Ascending aorta (tissue), 2 donors: Measurements from ENCODE around the gene CRABP2. TPM values are rescaled to one million over a fixed set of nuclear protein-coding genes. Genes with fewer than 3 reads are reported as not detected.

Experiments used
- DNase-seq, 2 donors: peaks; one replicate each; pipeline ENCODE4 v3.0.0-alpha.2; 2019; ENCODE audit warnings: low spot score in 2 of 2
- H3K27ac ChIP-seq, 2 donors: fragments of 200-600 bp; sonication (generic); one replicate each; pipeline ENCODE4 v1.5.1; 2016 to 2017; ENCODE audit warnings: mild to moderate bottlenecking in 1 of 2
- H3K27me3 ChIP-seq: fragments of 200-600 bp; sonication (generic); one replicate; pipeline ENCODE4 v1.5.1; 2017
- H3K36me3 ChIP-seq, 2 donors: fragments of 200-600 bp; sonication (generic); one replicate each; pipeline ENCODE4 v1.5.1; 2016
- H3K4me1 ChIP-seq, 2 donors: fragments of 200-600 bp; sonication (generic); one replicate each; pipeline ENCODE4 v1.5.1; 2016 to 2017; ENCODE audit warnings: mild to moderate bottlenecking in 1 of 2
- H3K4me3 ChIP-seq, 2 donors: fragments of 200-600 bp; sonication (generic); one replicate each; pipeline ENCODE4 v1.5.1; 2016 to 2017; ENCODE audit warnings: mild to moderate bottlenecking in 1 of 2
- H3K9me3 ChIP-seq, 2 donors: fragments of 200-600 bp; sonication (generic); one replicate each; pipeline ENCODE4 v1.5.1; 2016
- CTCF ChIP-seq, 3 experiments: fragments of 200-600 bp in 2 of 3; fragments of 450-650 bp in 1 of 3; sonication (generic) in 2 of 3; IDR thresholded peaks; one replicate each; pipeline ENCODE4 v1.5.1; 2016 to 2019; ENCODE audit warnings: antibody characterized with exemption in 3 of 3, mild to moderate bottlenecking in 1 of 3, moderate library complexity in 1 of 3
- intact Hi-C: fragments of 100-400 bp; cut with DNase I; formaldehyde crosslinking; loops from one replicate; pipeline ENCODE4 v1.15.1; 2023
- total RNA-seq: library from RNA; depleted of rRNA; stranded (reverse); fragments of >200 nt; gene quantifications from one replicate; pipeline ENCODE4 v1.1.0, GENCODE V29; 2016

CRABP2 gene
- total RNA-seq, 1 donor from 2014 or later = not detected

- no peaks in the 10 kb centered on the region for H3K36me3 ChIP-seq
- H3K4me3 ChIP-seq = peak overlapping the region; percentile 73 to 91
- H3K4me1 ChIP-seq = peaks cover 16 to 35% of the 10 kb centered on the region in 2 donors
- no peaks in the 10 kb centered on the region for H3K9me3 ChIP-seq
- intact Hi-C loops = loop anchor here (1.0 kb wide), 3 partner anchors 10 to 23 kb away; partner anchors contain the start of genes ISG20L2, METTL25B, MRPL24 and PRCC
- peak in 1 of 2 donors; percentile 77 for DNase-seq
- H3K27me3 ChIP-seq = no peaks in the 10 kb centered on the region
- peak overlapping the region; percentile 89 to 99 for H3K27ac ChIP-seq
- peak in 1 of 3 experiments; percentile 42 for TF ChIP-seq CTCF (IDR thresholded peaks at IDR 0.05)
Observed at GRCh38 chr1:156750711-156751450, 45.5 kb upstream of the CRABP2 start.

- no peak for TF ChIP-seq CTCF (IDR thresholded peaks at IDR 0.05)
- Histone ChIP-seq H3K27ac (peak overlapping the region; percentile 89 to 99), H3K36me3 (peaks cover 0 to under 1% of the 10 kb centered on the region in 2 donors), H3K4me1 (peaks cover 16 to 40% of the 10 kb centered on the region in 2 donors), H3K4me3 (peak overlapping the region; percentile 73 to 91), H3K27me3 (no peaks in the 10 kb centered on the region), H3K9me3 (no peaks in the 10 kb centered on the region)
- intact Hi-C loops = no loop called here
- no peak for DNase-seq
Observed at GRCh38 chr1:156750191-156750672, 44.8 kb upstream of the CRABP2 start.

- peak overlapping the region; percentile 89 to 99 for H3K27ac ChIP-seq
- no peaks in the 10 kb centered on the region for H3K9me3 ChIP-seq
- intact Hi-C loops = loop anchor here (2.0 to 10.0 kb wide), 2 partner anchors 249 to 625 kb away; partner anchors contain the start of gene MEF2D
- H3K27me3 ChIP-seq = no peaks in the 10 kb centered on the region
- H3K4me3 ChIP-seq = peak overlapping the region; percentile 73 to 91
- peaks cover 0 to 7% of the 10 kb centered on the region in 2 donors for H3K36me3 ChIP-seq
- no peak for TF ChIP-seq CTCF (IDR thresholded peaks at IDR 0.05)
- peaks cover 16 to 46% of the 10 kb centered on the region in 2 donors for H3K4me1 ChIP-seq
- no peak for DNase-seq
Observed at GRCh38 chr1:156749419-156750118, 44.2 kb upstream of the CRABP2 start.

- Histone ChIP-seq H3K36me3 (peaks cover 3 to 14% of the 10 kb centered on the region in 2 donors), H3K4me3 (peak overlapping the region; percentile 73 to 91), H3K27ac (peak overlapping the region; percentile 89 to 99), H3K4me1 (peaks cover 16 to 46% of the 10 kb centered on the region in 2 donors), H3K27me3 (no peaks in the 10 kb centered on the region), H3K9me3 (no peaks in the 10 kb centered on the region)
- intact Hi-C loops = loop anchor here (2.0 to 10.0 kb wide), 2 partner anchors 248 to 624 kb away; partner anchors contain the start of gene MEF2D
- peak in 1 of 2 donors; percentile 78 for DNase-seq
- TF ChIP-seq CTCF (IDR thresholded peaks at IDR 0.05) = no peak
Observed at GRCh38 chr1:156748670-156749418, 43.5 kb upstream of the CRABP2 start.
